Small intestine (tissue), 4 donors: ENCODE results near the gene NUDT16L1. TPM values are rescaled to one million over a fixed set of nuclear protein-coding genes. Genes with fewer than 3 reads are reported as not detected.

ENCODE experiments used
- polyA plus RNA-seq, 4 donors: library from polyadenylated mRNA; stranded (reverse) in 3 of 4; unstranded in 1 of 4; fragments of 200-250 nt in 3 of 4; fragments of 120-200 nt in 1 of 4; gene quantifications; one replicate each; pipeline versions ENCODE4 v1.2.1 to v1.2.3, GENCODE V29; 2013
- donor health status: healthy with polysubstance abuse.
- donor health status: Bipolar disorder and iron deficiency.
- donor health status: healthy.

NUDT16L1 gene
- polyA plus RNA-seq, 4 donors: 44.5 to 73.1 (median 54.8) TPM

Other genes with a start within 250 kb of the NUDT16L1 start
- gene NMRAL1, start 218.9 kb upstream of the NUDT16L1 start, polyA plus RNA-seq: 10 to 100 TPM; 39.6 to 70.9 (median 56.0) TPM
- 10 to 100 TPM; 42.1 to 89.7 (median 74.6) TPM for gene HMOX2, start 217.2 kb upstream of the NUDT16L1 start, polyA plus RNA-seq
- gene CDIP1, start 154.8 kb upstream of the NUDT16L1 start, polyA plus RNA-seq: 10 to 100 TPM; 26.5 to 49.9 (median 42.3) TPM
- under 1 TPM in 2 of 4 donors, not detected in 2; 0.03 to 0.07 TPM for gene C16orf96, start 137.2 kb upstream of the NUDT16L1 start, polyA plus RNA-seq
- gene UBALD1, start 78.7 kb upstream of the NUDT16L1 start, polyA plus RNA-seq: 10 to 100 TPM; 21.7 to 29.7 (median 26.6) TPM
- 10 to 100 TPM; 21.1 to 52.1 (median 25.6) TPM for gene MGRN1, start 68.7 kb upstream of the NUDT16L1 start, polyA plus RNA-seq
- 10 to 100 TPM; 11.6 to 16.9 (median 13.8) TPM for gene ANKS3, start 40.7 kb downstream of the NUDT16L1 start, polyA plus RNA-seq
- gene DNAAF8, start 41.0 kb downstream of the NUDT16L1 start, polyA plus RNA-seq: under 1 TPM in 2 of 4 donors, not detected in 2; 0.67 to 0.84 TPM
- 10 to 100 TPM in 2 of 4 donors, 1 to 10 TPM in 2; 2.0 to 11.1 (median 6.6) TPM for gene ZNF500, start 73.6 kb downstream of the NUDT16L1 start, polyA plus RNA-seq
- gene SEPTIN12, start 94.8 kb downstream of the NUDT16L1 start, polyA plus RNA-seq: under 1 TPM in 1 of 4 donors, not detected in 3; 0.06 TPM
- 1,000 to 10,000 TPM in 1 of 4 donors, 100 to 1,000 TPM in 3; 134 to 1,710 (median 721) TPM for gene SMIM22, start 101.8 kb downstream of the NUDT16L1 start, polyA plus RNA-seq
- gene ROGDI, start 109.1 kb downstream of the NUDT16L1 start, polyA plus RNA-seq: 10 to 100 TPM; 24.8 to 84.1 (median 29.8) TPM
- gene GLYR1, start 153.7 kb downstream of the NUDT16L1 start, polyA plus RNA-seq: 100 to 1,000 TPM in 1 of 4 donors, 10 to 100 TPM in 3; 43.0 to 102 (median 63.5) TPM
- gene UBN1, start 153.9 kb downstream of the NUDT16L1 start, polyA plus RNA-seq: 10 to 100 TPM; 12.3 to 39.8 (median 16.8) TPM
- 10 to 100 TPM; 11.1 to 37.1 (median 14.9) TPM for gene PPL, start 243.6 kb downstream of the NUDT16L1 start, polyA plus RNA-seq